Fibroblast of lung (primary cell): ENCODE data around the gene MMP23B.

Source experiments
- CTCF ChIP-seq, 2 donors: IDR thresholded peaks in 1 of 2; conservative IDR thresholded peaks in 1 of 2; 1 replicate in 1 of 2; 2 replicates in 1 of 2; pipeline ENCODE4 v1.5.1; 2011 to 2012; ENCODE audit warnings: low read length in 2 of 2, control low read depth in 1 of 2, inconsistent platforms in 1 of 2, low read depth in 1 of 2, mild to moderate bottlenecking in 1 of 2
- EZH2 ChIP-seq: IDR thresholded peaks from 2 replicates; pipeline ENCODE4 v1.5.1; 2012; ENCODE audit warnings: low read length, control low read depth, mild to moderate bottlenecking; ENCODE audit errors: missing control alignments

- no peak for TF ChIP-seq CTCF (conservative IDR thresholded peaks at IDR 0.05 in 1 of 2, IDR thresholded peaks at IDR 0.05 in 1 of 2; ENCODE audit: low read depth in 1 of 2, low read length in 2 of 2)
- no peak for TF ChIP-seq EZH2
Measured at GRCh38 chr1:1677718-1678580, 46.0 kb downstream of the MMP23B start.
